ENCODE data around the gene RIMBP3C. TPM values are rescaled to one million over a fixed set of nuclear protein-coding genes. Genes with fewer than 3 reads are reported as not detected.

RIMBP3C gene
- polyA plus RNA-seq, 1 donor (not counting 4 experiments of a cell fraction or from before 2014, with no cell fraction given), result 0.01 TPM

GRCh38 chr22:21594865-21595452 is 43.7 kb upstream of the RIMBP3C start:
- no peak overlapping the region for H3K9ac ChIP-seq (ENCODE audit: control insufficient read depth, extremely low read depth, insufficient read depth, low read length)
- H3K27ac ChIP-seq (ENCODE audit: control insufficient read depth, insufficient read depth, low read length), result no peak overlapping the region
- H2AFZ ChIP-seq (ENCODE audit: control insufficient read depth, low read length), result no peak overlapping the region
- no peaks in the 10 kb centered on the region for H3K27me3 ChIP-seq (ENCODE audit: control insufficient read depth, extremely low read depth, insufficient read depth, low read length)
- H3K9me1 ChIP-seq (ENCODE audit: control insufficient read depth, extremely low read depth, insufficient read depth, low read length), result peaks cover 7% of the 10 kb centered on the region
- H3K36me3 ChIP-seq (ENCODE audit: control insufficient read depth in 2 of 2, extremely low read depth in 1 of 2, insufficient read depth in 2 of 2, low read length in 2 of 2), result peaks cover 27 to 30% of the 10 kb centered on the region in 2 experiments
- dilution Hi-C loops (cut with MboI; ENCODE audit: extremely low pct_ligation_motif_present, low sequenced_read_pairs), result no loop called here
- no peaks in the 10 kb centered on the region for H3K4me1 ChIP-seq (ENCODE audit: control insufficient read depth, extremely low read depth, insufficient read depth, low read length)
- FAIRE-seq (no peak), DNase-seq (ENCODE audit: low read depth, low spot score) (no peak)
- H3K79me2 ChIP-seq (ENCODE audit: control insufficient read depth, insufficient read depth, low read length), result peaks cover 98% of the 10 kb centered on the region
- no peak overlapping the region for H3K4me2 ChIP-seq (ENCODE audit: control insufficient read depth, extremely low read depth, insufficient read depth, low read depth, low read length)
- TF ChIP-seq, protein P1, sequence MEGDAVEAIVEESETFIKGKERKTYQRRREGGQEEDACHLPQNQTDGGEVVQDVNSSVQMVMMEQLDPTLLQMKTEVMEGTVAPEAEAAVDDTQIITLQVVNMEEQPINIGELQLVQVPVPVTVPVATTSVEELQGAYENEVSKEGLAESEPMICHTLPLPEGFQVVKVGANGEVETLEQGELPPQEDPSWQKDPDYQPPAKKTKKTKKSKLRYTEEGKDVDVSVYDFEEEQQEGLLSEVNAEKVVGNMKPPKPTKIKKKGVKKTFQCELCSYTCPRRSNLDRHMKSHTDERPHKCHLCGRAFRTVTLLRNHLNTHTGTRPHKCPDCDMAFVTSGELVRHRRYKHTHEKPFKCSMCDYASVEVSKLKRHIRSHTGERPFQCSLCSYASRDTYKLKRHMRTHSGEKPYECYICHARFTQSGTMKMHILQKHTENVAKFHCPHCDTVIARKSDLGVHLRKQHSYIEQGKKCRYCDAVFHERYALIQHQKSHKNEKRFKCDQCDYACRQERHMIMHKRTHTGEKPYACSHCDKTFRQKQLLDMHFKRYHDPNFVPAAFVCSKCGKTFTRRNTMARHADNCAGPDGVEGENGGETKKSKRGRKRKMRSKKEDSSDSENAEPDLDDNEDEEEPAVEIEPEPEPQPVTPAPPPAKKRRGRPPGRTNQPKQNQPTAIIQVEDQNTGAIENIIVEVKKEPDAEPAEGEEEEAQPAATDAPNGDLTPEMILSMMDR (optimal IDR thresholded peaks at IDR 0.05 in 1 of 3, IDR thresholded peaks at IDR 0.05 in 1 of 3, conservative IDR thresholded peaks at IDR 0.05 in 1 of 3; ENCODE audit: extremely low read depth in 1 of 3, insufficient read depth in 2 of 3, low read length in 3 of 3), result no peak
- no peak for TF ChIP-seq EZH2 (IDR thresholded peaks at IDR 0.05; ENCODE audit: low read length)
- no peaks in the 10 kb centered on the region for H3K9me3 ChIP-seq (ENCODE audit: control insufficient read depth, low read depth, low read length)
- peaks cover 36% of the 10 kb centered on the region for H4K20me1 ChIP-seq (ENCODE audit: control insufficient read depth, extremely low read depth, insufficient read depth, low read length)
- H3K4me3 ChIP-seq (ENCODE audit: control insufficient read depth in 2 of 3, extremely low read depth in 1 of 3, insufficient read depth in 2 of 3, low read depth in 1 of 3, low read length in 3 of 3), result no peak overlapping the region

GRCh38 chr22:21593406-21594232 is 42.4 kb upstream of the RIMBP3C start:
- Histone ChIP-seq H4K20me1 (ENCODE audit: control insufficient read depth, extremely low read depth, insufficient read depth, low read length) (peaks cover 30% of the 10 kb centered on the region), H3K4me2 (ENCODE audit: control insufficient read depth, extremely low read depth, insufficient read depth, low read depth, low read length) (no peak overlapping the region), H3K9ac (ENCODE audit: control insufficient read depth, extremely low read depth, insufficient read depth, low read length) (no peak overlapping the region), H3K4me3 (ENCODE audit: control insufficient read depth in 2 of 3, extremely low read depth in 1 of 3, insufficient read depth in 2 of 3, low read depth in 1 of 3, low read length in 3 of 3) (no peak overlapping the region), H3K27me3 (ENCODE audit: control insufficient read depth, extremely low read depth, insufficient read depth, low read length) (no peaks in the 10 kb centered on the region), H3K9me3 (ENCODE audit: control insufficient read depth, low read depth, low read length) (no peaks in the 10 kb centered on the region), H3K79me2 (ENCODE audit: control insufficient read depth, insufficient read depth, low read length) (peaks cover 97% of the 10 kb centered on the region), H3K27ac (ENCODE audit: control insufficient read depth, insufficient read depth, low read length) (no peak overlapping the region), H3K4me1 (ENCODE audit: control insufficient read depth, extremely low read depth, insufficient read depth, low read length) (no peaks in the 10 kb centered on the region), H3K9me1 (ENCODE audit: control insufficient read depth, extremely low read depth, insufficient read depth, low read length) (peaks cover 4% of the 10 kb centered on the region), H2AFZ (ENCODE audit: control insufficient read depth, low read length) (no peak overlapping the region), H3K36me3 (ENCODE audit: control insufficient read depth in 2 of 2, extremely low read depth in 1 of 2, insufficient read depth in 2 of 2, low read length in 2 of 2) (peaks cover 28 to 31% of the 10 kb centered on the region in 2 experiments)
- dilution Hi-C loops (cut with MboI; ENCODE audit: extremely low pct_ligation_motif_present, low sequenced_read_pairs), result no loop called here
- FAIRE-seq, result no peak
- DNase-seq (ENCODE audit: low read depth, low spot score), result no peak
- TF ChIP-seq, protein P1 (optimal IDR thresholded peaks at IDR 0.05 in 1 of 3, IDR thresholded peaks at IDR 0.05 in 1 of 3, conservative IDR thresholded peaks at IDR 0.05 in 1 of 3; ENCODE audit: extremely low read depth in 1 of 3, insufficient read depth in 2 of 3, low read length in 3 of 3), result peak; percentile 31 to 54 (median 45)
- no peak for TF ChIP-seq EZH2 (IDR thresholded peaks at IDR 0.05; ENCODE audit: low read length)
